GM12878 (cell line): Measurements from ENCODE around the gene DLG2.

Experiments used
- EP300 ChIP-seq, 2 experiments: fragments of 150-350 bp in 1 of 2; IDR thresholded peaks; 2 replicates each; pipeline ENCODE4 v1.6.1; 2011 to 2012; ENCODE audit warnings: low read depth in 2 of 2, low read length in 2 of 2, borderline replicate concordance in 1 of 2, improper control_type of control experiment in 1 of 2, inconsistent platforms in 1 of 2; ENCODE audit not compliant: control insufficient read depth in 1 of 2
- NBN ChIP-seq: fragments of 450-650 bp; IDR thresholded peaks from 2 replicates; pipeline ENCODE4 v1.6.1; 2016
- POLR2A ChIP-seq: IDR thresholded peaks from 2 replicates; pipeline ENCODE4 v1.6.1; 2011; ENCODE audit warnings: low read depth, mild to moderate bottlenecking, low read length
- SIN3A ChIP-seq: IDR thresholded peaks from 2 replicates; pipeline ENCODE4 v1.6.1; 2012; ENCODE audit warnings: low read depth, low read length, improper control_type of control experiment

DNA sequence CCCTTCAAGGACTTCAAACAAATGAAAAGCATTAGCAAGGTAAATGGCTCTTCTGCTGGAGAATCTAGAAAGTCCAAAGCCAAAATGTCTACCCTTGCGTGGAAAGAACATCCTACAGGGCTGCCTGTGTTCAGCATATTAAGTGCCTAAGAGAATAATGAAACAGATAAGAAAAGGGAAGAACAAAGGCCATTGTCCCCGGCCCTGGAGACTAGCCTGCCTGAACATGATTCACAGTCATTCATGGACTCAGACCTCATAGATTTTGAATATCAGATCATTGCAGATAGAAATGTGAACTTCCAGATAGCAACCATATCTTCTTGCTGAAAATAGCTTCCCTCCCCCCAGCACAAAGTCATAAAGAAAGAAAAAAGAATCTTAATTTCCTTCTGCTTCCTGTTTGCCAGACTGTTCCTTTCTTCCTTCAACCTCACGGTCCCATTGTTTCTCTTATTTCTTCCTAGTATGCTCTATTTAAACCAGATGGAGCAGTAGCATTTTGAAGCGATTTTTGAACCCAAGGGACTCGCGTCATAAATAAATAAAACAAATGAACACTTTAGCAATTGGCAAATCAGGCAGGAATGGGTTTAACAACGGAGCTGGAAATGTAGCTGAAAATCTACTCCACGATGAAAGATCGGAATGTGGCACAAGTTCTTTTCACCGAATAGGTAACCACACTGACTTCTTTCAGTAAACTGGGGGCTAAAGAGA, 1932.8 kb downstream of the DLG2 start:
- TF ChIP-seq EP300 (IDR thresholded peaks at IDR 0.05; ENCODE audit: borderline replicate concordance in 1 of 2, control insufficient read depth in 1 of 2, low read depth in 2 of 2, low read length in 2 of 2) (no peak), NBN (no peak), SIN3A (no peak), POLR2A (no peak)
